Transverse colon (tissue), 4 donors: ENCODE results near the gene EZH1.

Source experiments
- CTCF ChIP-seq, 5 experiments: fragments of 200-600 bp in 3 of 5; fragments of 450-650 bp in 2 of 5; sonication (generic) in 3 of 5; IDR thresholded peaks; 1 replicate in 2 of 5; 2 replicates in 3 of 5; pipeline ENCODE4 v1.5.1; 2016 to 2017; ENCODE audit warnings: antibody characterized with exemption in 5 of 5, inconsistent platforms in 3 of 5, mild to moderate bottlenecking in 2 of 5, moderate library complexity in 1 of 5
- POLR2A ChIP-seq: fragments of 450-650 bp; IDR thresholded peaks from one replicate; pipeline ENCODE4 v1.6.1; 2016; ENCODE audit warnings: antibody characterized with exemption, mild to moderate bottlenecking, moderate library complexity
- POLR2AphosphoS5 ChIP-seq, 3 donors: sonication (generic); formaldehyde crosslinking; IDR thresholded peaks; one replicate each; pipeline ENCODE4 v1.6.1; 2016; ENCODE audit warnings: antibody characterized with exemption in 3 of 3

- TF ChIP-seq POLR2AphosphoS5 (IDR thresholded peaks at IDR 0.05) (no peak), POLR2A (no peak), CTCF (IDR thresholded peaks at IDR 0.05) (no peak)
These were observed 45.5 kb downstream of the EZH1 start for GRCh38 chr17:42699415-42699740.
